ENCODE results near the gene ASXL3. TPM values are rescaled to one million over a fixed set of nuclear protein-coding genes. Genes with fewer than 3 reads are reported as not detected.

ASXL3 gene
- total RNA-seq, 1 experiment from 2014 or later, result under 0.01 TPM

Other genes with a start within 250 kb of the ASXL3 start
- not detected in 2 replicates for gene CCDC178, start 137.5 kb upstream of the ASXL3 start, total RNA-seq (2014; rRNA removed)